ENCODE data around the gene SPECC1L. TPM values are rescaled to one million over a fixed set of nuclear protein-coding genes. Genes with fewer than 3 reads are reported as not detected.

The SPECC1L gene
- total RNA-seq, 4 donors from 2014 or later, result 50.4 to 125 (median 68.0) TPM

- no peak overlapping the region for H3K27ac ChIP-seq
Measured at GRCh38 chr22:24406322-24407277, 136.0 kb downstream of the SPECC1L start.

GRCh38 chr22:24407278-24407665 is 136.6 kb downstream of the SPECC1L start:
- peaks cover 0 to 6% (median 0%) of the 10 kb centered on the region in 4 donors for H3K36me3 ChIP-seq
- intact Hi-C loops (cut with DNase I; ENCODE audit: low total_unique reads) (loop anchor here (10.0 kb wide), 1 partner anchor 282 kb away; no protein-coding TSS in a partner anchor), in situ Hi-C loops (cut with MboI; ENCODE audit: low pct_ligation_motif_present in 1 of 4, low pct_unique_long_range_greater_than_20kb in 1 of 4, low sequenced_read_pairs in 3 of 4) (no loop called here)
- no peaks in the 10 kb centered on the region for H3K27me3 ChIP-seq
- no peak for DNase-seq
- H3K4me1 ChIP-seq, result peaks cover 11 to 21% (median 15%) of the 10 kb centered on the region in 4 donors
- 89% methylated on average over 15 of the region's 15 CpGs; no CpG with 5 or more reads in 1 of the 2 donors for WGBS, 2 donors (ENCODE audit: low coverage in 1 of 2)
- no peak for TF ChIP-seq POLR2A (IDR thresholded peaks at IDR 0.05)
- no peak for TF ChIP-seq EP300 (IDR thresholded peaks at IDR 0.05; ENCODE audit: low read depth)
- no peak for TF ChIP-seq POLR2AphosphoS5 (IDR thresholded peaks at IDR 0.05)
- TF ChIP-seq CTCF (IDR thresholded peaks at IDR 0.05), result no peak
- H3K27ac ChIP-seq, result no peak overlapping the region
- no peaks in the 10 kb centered on the region for H3K9me3 ChIP-seq
- H3K4me3 ChIP-seq, result no peak overlapping the region

More at GRCh38 chr22:24406322-24407277, 136.0 kb downstream of the SPECC1L start:
- intact Hi-C loops (cut with DNase I; ENCODE audit: low total_unique reads) (loop anchor here (10.0 kb wide), 1 partner anchor 282 kb away; no protein-coding TSS in a partner anchor), in situ Hi-C loops (cut with MboI; ENCODE audit: low pct_ligation_motif_present in 1 of 4, low pct_unique_long_range_greater_than_20kb in 1 of 4, low sequenced_read_pairs in 3 of 4) (no loop called here)
- no peaks in the 10 kb centered on the region for H3K9me3 ChIP-seq
- no peaks in the 10 kb centered on the region for H3K27me3 ChIP-seq
- DNase-seq, result no peak
- H3K4me3 ChIP-seq, result no peak overlapping the region
- peaks cover 13 to 26% (median 20%) of the 10 kb centered on the region in 4 donors for H3K4me1 ChIP-seq
- H3K36me3 ChIP-seq, result peaks cover 0 to 6% (median 0%) of the 10 kb centered on the region in 4 donors
- TF ChIP-seq EP300 (IDR thresholded peaks at IDR 0.05; ENCODE audit: low read depth) (no peak), POLR2AphosphoS5 (IDR thresholded peaks at IDR 0.05) (no peak), CTCF (IDR thresholded peaks at IDR 0.05) (no peak), POLR2A (IDR thresholded peaks at IDR 0.05) (no peak)
- 90% methylated on average over 19 of the region's 19 CpGs; no CpG with 5 or more reads in 1 of the 2 donors for WGBS, 2 donors (ENCODE audit: low coverage in 1 of 2)

- in situ Hi-C loops (cut with MboI; ENCODE audit: low pct_ligation_motif_present in 1 of 4, low pct_unique_long_range_greater_than_20kb in 1 of 4, low sequenced_read_pairs in 3 of 4), result no loop called here
- Histone ChIP-seq H3K4me3 (no peak overlapping the region), H3K36me3 (peaks cover 0 to 6% (median 0%) of the 10 kb centered on the region in 4 donors), H3K4me1 (peaks cover 5 to 14% (median 9%) of the 10 kb centered on the region in 4 donors), H3K27ac (no peak overlapping the region), H3K27me3 (no peaks in the 10 kb centered on the region), H3K9me3 (no peaks in the 10 kb centered on the region)
- intact Hi-C loops (cut with DNase I; ENCODE audit: low total_unique reads), result loop anchor here (10.0 kb wide), 1 partner anchor 283 kb away; no protein-coding TSS in a partner anchor
- no peak for DNase-seq
- 94% methylated on average over 4 of the region's 4 CpGs for WGBS, 2 donors (ENCODE audit: low coverage in 1 of 2)
- no peak for TF ChIP-seq CTCF (IDR thresholded peaks at IDR 0.05)
- TF ChIP-seq EP300 (IDR thresholded peaks at IDR 0.05; ENCODE audit: low read depth), result no peak
- TF ChIP-seq POLR2AphosphoS5 (IDR thresholded peaks at IDR 0.05), result no peak
Measured at GRCh38 chr22:24407884-24408283, 137.3 kb downstream of the SPECC1L start.

GRCh38 chr22:24408630-24409029 is 138.0 kb downstream of the SPECC1L start:
- WGBS, 2 donors (ENCODE audit: low coverage in 1 of 2), result 91% methylated on average over 7 of the region's 7 CpGs; no CpG with 5 or more reads in 1 of the 2 donors
- no peak overlapping the region for H3K27ac ChIP-seq
- H3K27me3 ChIP-seq, result no peaks in the 10 kb centered on the region
- no peaks in the 10 kb centered on the region for H3K9me3 ChIP-seq
- H3K4me3 ChIP-seq, result no peak overlapping the region
- in situ Hi-C loops (cut with MboI; ENCODE audit: low pct_ligation_motif_present in 1 of 4, low pct_unique_long_range_greater_than_20kb in 1 of 4, low sequenced_read_pairs in 3 of 4), result no loop called here
- TF ChIP-seq CTCF (IDR thresholded peaks at IDR 0.05), result no peak
- no peak for TF ChIP-seq POLR2A (IDR thresholded peaks at IDR 0.05)
- no peak for TF ChIP-seq EP300 (IDR thresholded peaks at IDR 0.05; ENCODE audit: low read depth)
- no peak for TF ChIP-seq POLR2AphosphoS5 (IDR thresholded peaks at IDR 0.05)
- intact Hi-C loops (cut with DNase I; ENCODE audit: low total_unique reads), result loop anchor here (10.0 kb wide), 1 partner anchor 284 kb away; no protein-coding TSS in a partner anchor
- H3K36me3 ChIP-seq, result peaks cover 0 to 6% (median 0%) of the 10 kb centered on the region in 4 donors
- peaks cover 0 to 7% (median 2%) of the 10 kb centered on the region in 4 donors for H3K4me1 ChIP-seq
- DNase-seq, result no peak
